GM23248 (cell line): ENCODE measurements around the gene SERPINB1.

Source experiments
- EZH2 ChIP-seq: fragments of 200-600 bp; sonication (generic); IDR thresholded peaks from 2 replicates; pipeline ENCODE4 v1.6.1; 2018; ENCODE audit warnings: antibody characterized with exemption, mild to moderate bottlenecking; ENCODE audit not compliant: insufficient read depth, poor library complexity, severe bottlenecking
- EZH2phosphoT487 ChIP-seq: fragments of 200-600 bp; sonication (generic); IDR thresholded peaks from 2 replicates; pipeline ENCODE4 v1.6.1; 2018; ENCODE audit warnings: antibody characterized with exemption, moderate library complexity, mild to moderate bottlenecking, low read depth; ENCODE audit not compliant: insufficient read depth

DNA sequence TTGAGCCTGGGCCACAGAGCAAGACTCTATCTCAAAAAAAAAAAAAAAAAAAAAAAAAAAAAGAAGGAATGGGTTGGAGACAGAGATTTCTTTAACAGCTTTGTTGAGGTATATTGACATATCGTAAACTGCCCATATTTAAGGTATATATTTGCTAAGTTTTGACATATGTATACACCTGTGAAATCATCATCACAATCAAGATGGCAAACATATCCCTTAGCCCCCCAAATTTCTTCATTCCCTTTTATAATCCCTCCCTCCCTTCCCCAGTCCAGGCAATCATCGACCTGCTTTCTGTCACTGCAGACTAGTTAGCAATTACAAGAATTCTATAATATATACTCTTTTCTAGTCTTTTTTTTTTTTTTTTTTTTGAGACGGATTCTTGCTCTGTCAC is 29.0 kb downstream of the SERPINB1 start:
- TF ChIP-seq EZH2phosphoT487, result no peak
- no peak for TF ChIP-seq EZH2
